Right atrium auricular region (tissue), 2 donors: ENCODE data around the gene CNOT6. TPM values are rescaled to one million over a fixed set of nuclear protein-coding genes. Genes with fewer than 3 reads are reported as not detected.

Experiments used
- DNase-seq: peaks from one replicate; pipeline ENCODE4 v3.0.0-alpha.2; 2019; ENCODE audit warnings: low spot score
- H3K27ac ChIP-seq, 2 donors: fragments of 200-600 bp; sonication (generic); 1 replicate in 1 of 2; 2 replicates in 1 of 2; pipeline ENCODE4 v1.5.1; 2016 to 2019
- H3K27me3 ChIP-seq, 2 donors: fragments of 200-600 bp; sonication (generic); one replicate each; pipeline versions ENCODE4 v1.5.1 to v1.6.0; 2017 to 2019
- H3K36me3 ChIP-seq: fragments of 200-600 bp; sonication (generic); one replicate; pipeline ENCODE4 v1.5.1; 2016
- H3K4me1 ChIP-seq, 2 donors: fragments of 200-600 bp; sonication (generic); one replicate each; pipeline versions ENCODE4 v1.5.1 to v1.6.0; 2017 to 2019
- H3K4me3 ChIP-seq, 2 donors: fragments of 200-600 bp; sonication (generic); 1 replicate in 1 of 2; 2 replicates in 1 of 2; pipeline ENCODE4 v1.5.1; 2017 to 2019; ENCODE audit warnings: mild to moderate bottlenecking in 1 of 2, moderate library complexity in 1 of 2
- H3K9me3 ChIP-seq, 2 donors: fragments of 200-600 bp; sonication (generic); one replicate each; pipeline ENCODE4 v1.5.1; 2019
- total RNA-seq, 2 donors: library from RNA; depleted of rRNA; stranded (reverse); fragments of >200 nt; gene quantifications; one replicate each; pipeline ENCODE4 v1.1.0, GENCODE V29; 2016
- TF ChIP-seq, protein P1 (sequence below), 2 donors: fragments of 200-600 bp; sonication (generic); IDR thresholded peaks; one replicate each; pipeline ENCODE4 v1.5.1; 2019; ENCODE audit warnings: antibody characterized with exemption in 2 of 2

Gene CNOT6
- total RNA-seq, 2 donors from 2014 or later = 7.2 to 7.7 TPM

DNA sequence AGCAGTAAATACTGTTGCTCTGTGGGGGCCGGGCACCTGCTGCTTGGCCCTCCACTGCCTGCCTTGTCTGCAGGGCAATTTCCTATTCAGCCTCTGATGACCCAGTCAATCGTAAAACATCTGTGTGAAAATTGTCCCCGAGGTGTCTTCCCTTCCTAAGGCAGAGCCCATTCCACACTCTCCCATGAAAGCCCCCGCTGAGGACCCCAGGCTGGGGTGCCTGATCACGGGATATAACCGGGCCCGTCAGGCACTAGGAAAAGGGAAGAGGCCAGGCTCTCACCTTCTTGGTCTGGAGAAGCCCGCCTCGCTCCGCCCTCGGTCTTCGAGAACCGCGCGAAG is 124.3 kb downstream of the CNOT6 start:
- H3K27ac ChIP-seq = no peak overlapping the region
- TF ChIP-seq, protein P1, sequence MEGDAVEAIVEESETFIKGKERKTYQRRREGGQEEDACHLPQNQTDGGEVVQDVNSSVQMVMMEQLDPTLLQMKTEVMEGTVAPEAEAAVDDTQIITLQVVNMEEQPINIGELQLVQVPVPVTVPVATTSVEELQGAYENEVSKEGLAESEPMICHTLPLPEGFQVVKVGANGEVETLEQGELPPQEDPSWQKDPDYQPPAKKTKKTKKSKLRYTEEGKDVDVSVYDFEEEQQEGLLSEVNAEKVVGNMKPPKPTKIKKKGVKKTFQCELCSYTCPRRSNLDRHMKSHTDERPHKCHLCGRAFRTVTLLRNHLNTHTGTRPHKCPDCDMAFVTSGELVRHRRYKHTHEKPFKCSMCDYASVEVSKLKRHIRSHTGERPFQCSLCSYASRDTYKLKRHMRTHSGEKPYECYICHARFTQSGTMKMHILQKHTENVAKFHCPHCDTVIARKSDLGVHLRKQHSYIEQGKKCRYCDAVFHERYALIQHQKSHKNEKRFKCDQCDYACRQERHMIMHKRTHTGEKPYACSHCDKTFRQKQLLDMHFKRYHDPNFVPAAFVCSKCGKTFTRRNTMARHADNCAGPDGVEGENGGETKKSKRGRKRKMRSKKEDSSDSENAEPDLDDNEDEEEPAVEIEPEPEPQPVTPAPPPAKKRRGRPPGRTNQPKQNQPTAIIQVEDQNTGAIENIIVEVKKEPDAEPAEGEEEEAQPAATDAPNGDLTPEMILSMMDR (IDR thresholded peaks at IDR 0.05) = no peak
- peak overlapping the region in 1 of 2 donors; percentile 30 for H3K4me3 ChIP-seq
- H3K27me3 ChIP-seq = no peaks in the 10 kb centered on the region
- no peaks in the 10 kb centered on the region for H3K9me3 ChIP-seq
- H3K4me1 ChIP-seq = peaks cover 0 to 5% of the 10 kb centered on the region in 2 donors
- H3K36me3 ChIP-seq = no peaks in the 10 kb centered on the region
- DNase-seq = no peak

- peaks cover 0 to 5% of the 10 kb centered on the region in 2 donors for H3K4me1 ChIP-seq
- H3K36me3 ChIP-seq = no peaks in the 10 kb centered on the region
- H3K9me3 ChIP-seq = no peaks in the 10 kb centered on the region
- H3K27ac ChIP-seq = no peak overlapping the region
- H3K4me3 ChIP-seq = peak overlapping the region in 1 of 2 donors; percentile 30
- no peaks in the 10 kb centered on the region for H3K27me3 ChIP-seq
- TF ChIP-seq, protein P1 (IDR thresholded peaks at IDR 0.05) = no peak
- no peak for DNase-seq
These were observed 124.8 kb downstream of the CNOT6 start for GRCh38 chr5:180618829-180619562.

DNA sequence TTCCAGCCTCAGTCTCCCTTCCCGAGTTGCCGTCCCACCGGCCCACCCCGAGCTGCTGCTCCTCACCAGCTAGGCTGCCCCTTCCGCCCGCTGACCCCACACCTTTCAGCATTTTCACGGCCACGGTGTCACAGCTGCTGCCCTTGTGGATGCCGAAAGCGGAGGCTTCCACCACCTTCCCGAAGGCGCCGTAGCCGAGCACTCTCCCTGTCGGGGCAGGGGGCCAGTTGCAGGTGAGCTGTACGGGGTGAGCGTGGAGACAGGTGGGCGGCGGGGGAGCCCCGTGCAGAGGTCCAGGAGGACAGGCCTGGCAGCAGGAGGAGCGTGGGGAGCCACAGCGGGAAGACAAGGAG is 125.4 kb downstream of the CNOT6 start:
- Histone ChIP-seq H3K27ac (no peak overlapping the region), H3K4me1 (peaks cover 0 to 6% of the 10 kb centered on the region in 2 donors), H3K27me3 (no peaks in the 10 kb centered on the region), H3K36me3 (no peaks in the 10 kb centered on the region), H3K4me3 (no peak overlapping the region), H3K9me3 (no peaks in the 10 kb centered on the region)
- no peak for DNase-seq
- TF ChIP-seq, protein P1 (IDR thresholded peaks at IDR 0.05) = no peak

DNA sequence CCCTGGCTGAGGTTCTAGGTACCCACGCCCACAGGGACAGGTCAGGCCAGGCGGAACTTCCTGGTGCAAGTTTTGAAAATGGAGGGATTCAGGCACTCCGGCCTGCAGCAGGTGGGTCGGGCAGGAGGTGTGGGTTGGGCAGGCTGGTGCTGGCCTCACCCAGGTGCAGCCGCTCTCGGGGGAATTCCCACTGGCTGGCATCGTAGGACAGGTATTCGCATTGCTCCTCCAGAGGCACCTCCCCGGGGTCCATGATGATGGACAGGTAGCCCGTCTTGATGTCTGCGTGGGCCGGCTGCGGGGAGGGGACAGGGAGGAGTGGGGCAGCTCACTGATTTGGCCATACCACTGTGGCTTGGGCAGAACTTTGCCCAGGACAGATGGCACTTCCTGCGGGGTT is 125.8 kb downstream of the CNOT6 start:
- no peaks in the 10 kb centered on the region for H3K9me3 ChIP-seq

GRCh38 chr5:180621311-180621710 is 127.1 kb downstream of the CNOT6 start:
- H3K27me3 ChIP-seq = no peaks in the 10 kb centered on the region
- no peak overlapping the region for H3K27ac ChIP-seq
- TF ChIP-seq, protein P1 (IDR thresholded peaks at IDR 0.05) = no peak
- no peaks in the 10 kb centered on the region for H3K9me3 ChIP-seq
- H3K36me3 ChIP-seq = no peaks in the 10 kb centered on the region
- no peak overlapping the region for H3K4me3 ChIP-seq
- peaks cover 0 to 8% of the 10 kb centered on the region in 2 donors for H3K4me1 ChIP-seq
- DNase-seq = no peak

More for the DNA sequence above, 125.8 kb downstream of the CNOT6 start:
- no peaks in the 10 kb centered on the region for H3K27me3 ChIP-seq
- no peak overlapping the region for H3K27ac ChIP-seq
- TF ChIP-seq, protein P1 (IDR thresholded peaks at IDR 0.05) = no peak
- no peaks in the 10 kb centered on the region for H3K36me3 ChIP-seq
- peaks cover 0 to 8% of the 10 kb centered on the region in 2 donors for H3K4me1 ChIP-seq
- no peak for DNase-seq
- no peak overlapping the region for H3K4me3 ChIP-seq

GRCh38 chr5:180622910-180623309 is 128.7 kb downstream of the CNOT6 start:
- TF ChIP-seq, protein P1 (IDR thresholded peaks at IDR 0.05) = no peak
- Histone ChIP-seq H3K36me3 (no peaks in the 10 kb centered on the region), H3K9me3 (no peaks in the 10 kb centered on the region), H3K27me3 (no peaks in the 10 kb centered on the region), H3K4me3 (no peak overlapping the region), H3K4me1 (peaks cover 0 to 8% of the 10 kb centered on the region in 2 donors), H3K27ac (no peak overlapping the region)
- DNase-seq = no peak
